Hepatocyte (in vitro differentiated cells): Measurements from ENCODE around the gene STARD13. TPM values are rescaled to one million over a fixed set of nuclear protein-coding genes. Genes with fewer than 3 reads are reported as not detected.
A peak's percentile ranks its signal among the peaks of the same experiment; 100 is the strongest.

ENCODE experiments used
- DNase-seq: peaks from one replicate; pipeline ENCODE4 v3.0.0-alpha.2; 2016; ENCODE audit warnings: low spot score
- H2AFZ ChIP-seq: fragments of 200-600 bp; sonication (generic); 2 replicates; pipeline ENCODE4 v1.6.0; 2016; ENCODE audit warnings: antibody characterized with exemption, mild to moderate bottlenecking
- H3K27ac ChIP-seq: fragments of 200-600 bp; sonication (generic); 2 replicates; pipeline ENCODE4 v1.5.1; 2016; ENCODE audit warnings: mild to moderate bottlenecking
- H3K27me3 ChIP-seq: fragments of 200-600 bp; sonication (generic); 2 replicates; pipeline ENCODE4 v1.6.1; 2016
- H3K36me3 ChIP-seq: fragments of 200-600 bp; sonication (generic); replicated peaks from 2 replicates; pipeline ENCODE4 v1.5.1; 2016; ENCODE audit warnings: low read depth; ENCODE audit not compliant: insufficient read depth
- H3K4me1 ChIP-seq: fragments of 200-600 bp; sonication (generic); 2 replicates; pipeline ENCODE4 v1.5.1; 2016; ENCODE audit warnings: mild to moderate bottlenecking, moderate library complexity; ENCODE audit not compliant: insufficient read depth
- H3K4me2 ChIP-seq: fragments of 200-600 bp; sonication (generic); 2 replicates; pipeline ENCODE4 v1.6.0; 2016
- H3K4me3 ChIP-seq: fragments of 200-600 bp; sonication (generic); 2 replicates; pipeline ENCODE4 v1.5.1; 2016; ENCODE audit warnings: mild to moderate bottlenecking
- H3K79me2 ChIP-seq: fragments of 200-600 bp; sonication (generic); 2 replicates; pipeline ENCODE4 v1.6.0; 2017; ENCODE audit warnings: mild to moderate bottlenecking
- H3K9me2 ChIP-seq: fragments of 200-600 bp; sonication (generic); replicated peaks from 2 replicates; pipeline ENCODE4 v1.6.0; 2017; ENCODE audit warnings: mild to moderate bottlenecking; ENCODE audit not compliant: insufficient read depth
- H3K9me3 ChIP-seq: fragments of 200-600 bp; sonication (generic); 2 replicates; pipeline ENCODE4 v1.5.1; 2016; ENCODE audit warnings: low read depth, mild to moderate bottlenecking
- H4K20me1 ChIP-seq: fragments of 200-600 bp; sonication (generic); 2 replicates; pipeline ENCODE4 v1.6.0; 2016; ENCODE audit warnings: mild to moderate bottlenecking; ENCODE audit not compliant: insufficient read depth, poor library complexity, severe bottlenecking
- CTCF ChIP-seq: fragments of 200-600 bp; sonication (generic); IDR thresholded peaks from 2 replicates; pipeline ENCODE4 v1.5.1; 2016; ENCODE audit warnings: antibody characterized with exemption, mild to moderate bottlenecking; ENCODE audit not compliant: poor library complexity
- EZH2 ChIP-seq: fragments of 200-600 bp; sonication (generic); IDR thresholded peaks from 2 replicates; pipeline ENCODE4 v1.6.1; 2016; ENCODE audit warnings: antibody characterized with exemption, mild to moderate bottlenecking, borderline replicate concordance
- EZH2phosphoT487 ChIP-seq: fragments of 200-600 bp; sonication (generic); IDR thresholded peaks from one replicate; pipeline ENCODE4 v1.6.1; 2018; ENCODE audit warnings: antibody characterized with exemption, mild to moderate bottlenecking, low read depth, moderate library complexity; ENCODE audit not compliant: unreplicated experiment, severe bottlenecking
- WGBS: methylation state at CpG from one replicate; pipeline ENCODE4 v1.1.6; 2016; ENCODE audit warnings: low lambda C conversion rate; ENCODE audit errors: missing lambda C conversion rate; 5-methylcytosine and 5-hydroxymethylcytosine counted together
- polyA plus RNA-seq: library from polyadenylated mRNA; unstranded; fragments of >200 nt; fragmentation: Nextera tagmentation; extraction: Ambion mirVana; gene quantifications from 2 replicates; pipeline ENCODE4 v1.2.1, GENCODE V29; 2016
- total RNA-seq: library from RNA; depleted of rRNA; stranded (reverse); fragments of >200 nt; gene quantifications from 2 replicates; pipeline ENCODE4 v1.2.3, GENCODE V29; 2014

The STARD13 gene
- total and polyA plus RNA-seq, 2 experiments from 2014 or later = 5.4 to 13.5 TPM

DNA sequence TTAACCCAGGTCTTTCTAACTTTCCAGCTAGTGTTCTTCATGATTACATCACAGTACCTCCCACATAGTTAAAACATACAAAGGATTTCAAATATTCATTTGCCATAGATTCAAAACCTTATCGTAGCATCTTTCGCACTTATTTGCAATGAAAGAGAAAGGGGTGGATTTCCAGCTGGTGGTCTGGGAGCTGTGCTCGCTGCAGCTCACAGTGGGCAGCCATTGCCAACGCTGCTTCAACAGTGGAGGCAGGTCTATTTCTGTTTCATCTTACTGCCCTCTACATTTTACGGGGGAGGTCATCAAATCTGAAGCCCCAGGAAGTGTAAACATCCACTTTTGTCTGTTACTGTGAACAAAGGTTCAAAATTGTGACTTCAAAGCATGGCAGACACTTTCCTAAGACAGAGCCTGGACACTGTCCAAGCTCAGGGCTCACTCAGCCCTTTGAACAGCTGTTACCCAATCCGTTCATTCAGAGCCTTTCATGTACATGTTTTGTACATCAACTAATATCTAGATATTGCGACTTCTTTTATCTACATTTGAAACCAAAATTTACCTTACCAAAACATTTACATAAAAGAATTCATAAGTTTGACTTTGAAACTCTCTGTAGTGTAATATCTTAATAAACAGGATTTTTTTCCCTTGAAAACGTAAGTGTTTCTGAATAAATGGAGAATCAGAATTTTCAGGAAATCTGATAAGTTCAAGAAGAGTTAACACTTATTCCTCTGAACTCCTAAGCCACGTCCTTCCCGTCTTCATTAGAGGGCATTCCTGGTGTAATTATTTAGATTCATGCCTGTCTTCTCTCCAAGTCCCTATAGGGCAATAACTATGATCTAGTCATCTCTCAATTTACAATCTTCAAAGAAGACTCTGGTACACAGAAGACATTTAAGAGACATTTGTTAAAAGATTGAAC is 25.1 kb downstream of the STARD13 start:
- Histone ChIP-seq H3K4me1 (peaks cover 23% of the 10 kb centered on the region), H3K4me2 (no peak overlapping the region), H2AFZ (no peak overlapping the region), H3K9me2 (no peaks in the 10 kb centered on the region), H4K20me1 (no peaks in the 10 kb centered on the region), H3K27ac (peak overlapping the region; percentile 75), H3K9me3 (no peaks in the 10 kb centered on the region), H3K36me3 (no peaks in the 10 kb centered on the region), H3K79me2 (peaks cover 47% of the 10 kb centered on the region), H3K4me3 (no peak overlapping the region), H3K27me3 (no peaks in the 10 kb centered on the region)
- DNase-seq = peak; percentile 37
- TF ChIP-seq EZH2 (no peak), CTCF (no peak), EZH2phosphoT487 (no peak)
- WGBS = 58% methylated on average over 10 of the region's 10 CpGs

DNA sequence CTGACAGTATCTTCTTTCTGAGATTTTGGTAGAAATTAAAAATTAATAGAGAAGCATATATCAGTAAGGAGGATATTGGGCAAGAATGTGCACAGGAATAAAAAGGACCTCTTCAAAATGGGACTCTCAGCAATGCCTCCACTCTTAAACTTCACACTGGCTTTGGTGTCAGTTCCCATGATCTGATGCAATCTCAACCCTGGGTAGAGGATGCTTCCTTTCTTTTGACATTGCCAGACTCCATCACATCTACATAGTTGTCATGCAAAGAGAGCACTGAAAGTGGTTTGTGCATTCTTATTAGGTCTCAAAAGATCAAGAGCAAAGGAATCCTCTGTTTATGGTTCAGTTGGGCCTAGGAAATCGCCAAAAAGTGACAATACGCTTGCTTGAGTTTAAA is 26.3 kb downstream of the STARD13 start:
- H3K9me3 ChIP-seq = no peaks in the 10 kb centered on the region
- no peaks in the 10 kb centered on the region for H3K36me3 ChIP-seq
- H3K27ac ChIP-seq = peak overlapping the region; percentile 49
- H2AFZ ChIP-seq = no peak overlapping the region
- H4K20me1 ChIP-seq = no peaks in the 10 kb centered on the region
- no peak overlapping the region for H3K4me2 ChIP-seq
- H3K79me2 ChIP-seq = peaks cover 44% of the 10 kb centered on the region
- H3K27me3 ChIP-seq = no peaks in the 10 kb centered on the region
- H3K4me3 ChIP-seq = no peak overlapping the region
- peaks cover 23% of the 10 kb centered on the region for H3K4me1 ChIP-seq
- no peak for DNase-seq
- WGBS = 83% methylated on average over 2 of the region's 2 CpGs
- TF ChIP-seq CTCF = no peak
- no peak for TF ChIP-seq EZH2
- TF ChIP-seq EZH2phosphoT487 = no peak
- no peaks in the 10 kb centered on the region for H3K9me2 ChIP-seq

DNA sequence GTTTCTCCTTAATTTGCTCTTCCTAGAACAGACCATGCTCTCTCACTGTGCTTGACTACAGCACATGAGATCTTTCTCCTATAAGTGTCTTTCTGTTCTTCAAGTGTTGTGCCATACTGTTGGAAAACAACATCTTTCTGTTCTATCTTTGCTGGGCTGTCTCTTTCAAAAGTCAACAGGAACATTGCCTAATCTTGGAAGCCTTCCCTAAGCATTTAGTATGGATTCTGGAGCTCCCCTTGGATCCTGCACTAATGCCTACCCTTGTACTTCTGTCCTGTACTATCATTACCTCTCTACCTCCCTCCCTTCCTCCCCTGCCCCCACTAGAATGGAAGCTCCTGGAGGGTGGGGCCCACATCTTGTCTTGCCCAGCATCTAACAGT is 26.8 kb downstream of the STARD13 start:
- H3K9me2 ChIP-seq = no peaks in the 10 kb centered on the region
- no peaks in the 10 kb centered on the region for H4K20me1 ChIP-seq
- peak overlapping the region; percentile 49 for H3K27ac ChIP-seq
- no peak overlapping the region for H3K4me2 ChIP-seq
- H3K79me2 ChIP-seq = peaks cover 39% of the 10 kb centered on the region
- no peak overlapping the region for H3K4me3 ChIP-seq
- H3K36me3 ChIP-seq = no peaks in the 10 kb centered on the region
- TF ChIP-seq EZH2 = no peak
- no peak for TF ChIP-seq CTCF
- no peak for TF ChIP-seq EZH2phosphoT487
- H2AFZ ChIP-seq = no peak overlapping the region
- peaks cover 23% of the 10 kb centered on the region for H3K4me1 ChIP-seq
- DNase-seq = no peak
- H3K27me3 ChIP-seq = no peaks in the 10 kb centered on the region
- no peaks in the 10 kb centered on the region for H3K9me3 ChIP-seq
